HG02642 (cell line): ENCODE results near the gene LRRC63.
"Not testable (repeated sequence)": the region's sequence is repeated elsewhere in the genome, so short reads cannot be mapped to it uniquely, and the experiment has no call there.

Source experiments
- ATAC-seq: cut with Tn5 transposase; IDR thresholded peaks from one replicate; pipeline ENCODE4 v1.9.1; 2021; ENCODE audit warnings: mild to moderate bottlenecking; ENCODE audit not compliant: unreplicated experiment, poor library complexity

The LRRC63 gene

GRCh38 chr13:46211483-46212351 lies at the start of gene LRRC63:
LRRC63 (plus strand) TSS chr13:46211928; CDS start chr13:46213035, 1,107 bp downstream.
- peak; percentile 98 for ATAC-seq

GRCh38 chr13:46162741-46163140 lies 49.0 kb upstream of the LRRC63 start:
- not testable (repeated sequence) for ATAC-seq

- ATAC-seq = no peak
Measured at GRCh38 chr13:46164661-46165060, 47.1 kb upstream of the LRRC63 start.

GRCh38 chr13:46165485-46166223 lies 46.1 kb upstream of the LRRC63 start:
- peak; percentile 49 for ATAC-seq

GRCh38 chr13:46166224-46166584 lies 45.5 kb upstream of the LRRC63 start:
- no peak for ATAC-seq

GRCh38 chr13:46166947-46167610 lies 44.6 kb upstream of the LRRC63 start:
- ATAC-seq = no peak

- peak; percentile 36 for ATAC-seq
Measured at GRCh38 chr13:46168341-46168740, 43.4 kb upstream of the LRRC63 start.

GRCh38 chr13:46168783-46169182 lies 42.9 kb upstream of the LRRC63 start:
- no peak for ATAC-seq

- no peak for ATAC-seq
Measured at GRCh38 chr13:46169758-46170157, 42.0 kb upstream of the LRRC63 start.

- no peak for ATAC-seq
Measured at GRCh38 chr13:46170268-46170667, 41.5 kb upstream of the LRRC63 start.

- ATAC-seq = no peak
Measured at GRCh38 chr13:46170687-46171086, 41.0 kb upstream of the LRRC63 start.

- ATAC-seq = no peak
Measured at GRCh38 chr13:46171217-46171616, 40.5 kb upstream of the LRRC63 start.

- ATAC-seq = no peak
Measured at GRCh38 chr13:46171739-46172138, 40.0 kb upstream of the LRRC63 start.

- ATAC-seq = no peak
Measured at GRCh38 chr13:46172531-46172991, 39.2 kb upstream of the LRRC63 start.

- peak; percentile 36 for ATAC-seq
Measured at GRCh38 chr13:46173656-46174055, 38.1 kb upstream of the LRRC63 start.

GRCh38 chr13:46176756-46177155 lies 35.0 kb upstream of the LRRC63 start:
- ATAC-seq = peak; percentile 39

- no peak for ATAC-seq
Measured at GRCh38 chr13:46178143-46178542, 33.6 kb upstream of the LRRC63 start.

GRCh38 chr13:46178821-46179220 lies 32.9 kb upstream of the LRRC63 start:
- ATAC-seq = no peak

GRCh38 chr13:46179491-46179908 lies 32.2 kb upstream of the LRRC63 start:
- ATAC-seq = no peak

GRCh38 chr13:46179969-46180763 lies 31.6 kb upstream of the LRRC63 start:
- no peak for ATAC-seq
